GM11168 (cell line): ENCODE data around the gene EN2.

ENCODE experiments used
- in situ Hi-C: fragments of 300-500 bp; cut with MboI; formaldehyde crosslinking; loops from one replicate; pipeline ENCODE4 v1.12.0; 2022; ENCODE audit warnings: low sequenced_read_pairs; ENCODE audit not compliant: unreplicated experiment

EN2 gene

DNA sequence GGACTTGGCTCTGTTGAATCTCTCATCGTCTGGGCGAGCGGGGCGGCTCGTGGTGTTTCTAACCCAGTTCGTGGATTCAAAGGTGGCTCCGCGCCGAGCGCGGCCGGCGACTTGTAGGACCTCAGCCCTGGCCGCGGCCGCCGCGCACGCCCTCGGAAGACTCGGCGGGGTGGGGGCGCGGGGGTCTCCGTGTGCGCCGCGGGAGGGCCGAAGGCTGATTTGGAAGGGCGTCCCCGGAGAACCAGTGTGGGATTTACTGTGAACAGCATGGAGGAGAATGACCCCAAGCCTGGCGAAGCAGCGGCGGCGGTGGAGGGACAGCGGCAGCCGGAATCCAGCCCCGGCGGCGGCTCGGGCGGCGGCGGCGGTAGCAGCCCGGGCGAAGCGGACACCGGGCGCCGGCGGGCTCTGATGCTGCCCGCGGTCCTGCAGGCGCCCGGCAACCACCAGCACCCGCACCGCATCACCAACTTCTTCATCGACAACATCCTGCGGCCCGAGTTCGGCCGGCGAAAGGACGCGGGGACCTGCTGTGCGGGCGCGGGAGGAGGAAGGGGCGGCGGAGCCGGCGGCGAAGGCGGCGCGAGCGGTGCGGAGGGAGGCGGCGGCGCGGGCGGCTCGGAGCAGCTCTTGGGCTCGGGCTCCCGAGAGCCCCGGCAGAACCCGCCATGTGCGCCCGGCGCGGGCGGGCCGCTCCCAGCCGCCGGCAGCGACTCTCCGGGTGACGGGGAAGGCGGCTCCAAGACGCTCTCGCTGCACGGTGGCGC is at the start of gene EN2:
Gene EN2 (plus strand): TSS at position 19 of the 767 bp plus-strand sequence. CDS start 249 bp downstream, at position 268.
- in situ Hi-C loops, result no loop called here

DNA sequence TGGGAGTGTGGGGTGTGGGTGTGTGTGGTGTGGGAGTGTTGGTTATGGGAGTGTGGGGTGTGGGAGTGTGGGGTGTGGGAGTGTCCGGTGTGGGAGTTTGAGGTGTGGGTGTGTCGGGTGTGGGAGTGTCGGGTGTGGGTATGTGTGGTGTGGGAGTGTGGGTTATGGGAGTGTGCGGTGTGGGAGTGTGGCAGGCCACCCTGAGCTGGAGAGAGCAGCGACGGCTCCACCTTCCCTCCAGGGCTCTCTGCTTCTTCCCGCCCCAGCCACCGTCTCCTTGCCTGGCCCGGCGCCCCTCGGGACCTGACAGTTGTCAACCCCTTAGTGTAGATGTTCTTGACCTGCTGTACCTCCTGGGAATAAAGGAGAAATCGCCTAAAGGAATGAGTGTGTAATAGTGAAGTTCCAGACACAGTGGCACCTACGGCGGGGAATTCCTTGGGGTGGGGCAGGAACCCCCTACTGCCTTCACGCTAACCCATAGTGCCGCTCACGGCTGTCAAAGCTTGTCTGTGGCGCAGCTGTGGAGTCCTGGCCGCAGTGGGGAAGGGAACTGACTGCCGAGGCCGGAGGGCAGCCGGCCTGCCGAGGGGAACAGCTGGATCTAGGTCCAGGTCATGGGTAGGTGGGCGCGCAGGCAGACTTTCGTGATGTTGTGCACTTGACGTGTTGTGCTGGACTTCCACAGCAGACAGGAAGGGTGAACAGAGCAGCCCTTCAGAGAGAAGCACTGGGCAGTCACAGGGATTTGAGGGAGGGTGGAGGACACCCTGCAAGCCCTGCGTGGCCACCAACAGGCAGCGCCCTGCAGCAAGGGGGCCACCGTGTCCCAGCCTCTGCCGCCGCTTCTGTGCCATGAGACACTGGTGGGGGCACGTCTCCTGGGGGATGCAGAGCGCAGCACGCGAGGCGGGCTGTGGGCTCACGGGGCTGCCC is 49.0 kb upstream of the EN2 start:
- in situ Hi-C loops, result no loop called here

DNA sequence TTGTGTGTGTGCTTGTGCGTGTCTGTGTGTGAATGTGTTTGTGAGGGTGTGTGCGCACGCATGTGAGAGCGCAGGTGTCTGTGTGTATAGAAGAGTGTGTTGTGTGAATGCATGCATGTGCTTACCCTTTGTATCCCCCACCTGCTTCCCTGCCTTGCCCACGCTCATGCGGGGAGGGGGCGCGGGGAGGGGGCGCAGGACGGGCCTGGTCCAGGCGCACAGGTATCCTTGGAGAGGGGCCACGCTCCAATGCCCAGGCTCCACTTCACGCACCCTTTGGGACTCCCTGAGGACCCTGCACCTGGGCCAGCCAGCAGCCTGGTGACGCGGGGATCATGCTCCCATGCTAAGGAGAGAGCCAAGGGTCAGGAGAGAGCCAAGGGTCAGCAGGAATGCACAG is 47.9 kb upstream of the EN2 start:
- in situ Hi-C loops, result no loop called here

DNA sequence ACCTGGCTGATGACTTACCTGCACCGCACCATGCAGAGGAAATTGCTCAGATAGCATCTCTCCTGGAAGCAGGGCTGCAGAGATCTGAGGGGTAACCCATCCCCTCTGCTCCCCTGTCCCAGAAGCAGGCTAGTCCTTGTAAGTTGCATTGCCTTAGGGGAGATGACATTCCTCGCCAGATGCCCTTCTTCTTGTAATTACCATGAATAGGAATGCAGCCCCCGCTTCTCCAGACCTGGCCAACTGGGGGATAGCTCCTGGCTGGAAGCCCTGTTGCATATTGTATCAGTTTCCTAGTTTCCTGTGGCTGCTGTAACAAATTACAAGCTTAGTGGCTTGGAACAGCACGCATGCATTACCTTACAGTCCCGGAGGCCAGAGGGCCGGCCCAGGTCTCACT is 47.5 kb upstream of the EN2 start:
- in situ Hi-C loops, result no loop called here

DNA sequence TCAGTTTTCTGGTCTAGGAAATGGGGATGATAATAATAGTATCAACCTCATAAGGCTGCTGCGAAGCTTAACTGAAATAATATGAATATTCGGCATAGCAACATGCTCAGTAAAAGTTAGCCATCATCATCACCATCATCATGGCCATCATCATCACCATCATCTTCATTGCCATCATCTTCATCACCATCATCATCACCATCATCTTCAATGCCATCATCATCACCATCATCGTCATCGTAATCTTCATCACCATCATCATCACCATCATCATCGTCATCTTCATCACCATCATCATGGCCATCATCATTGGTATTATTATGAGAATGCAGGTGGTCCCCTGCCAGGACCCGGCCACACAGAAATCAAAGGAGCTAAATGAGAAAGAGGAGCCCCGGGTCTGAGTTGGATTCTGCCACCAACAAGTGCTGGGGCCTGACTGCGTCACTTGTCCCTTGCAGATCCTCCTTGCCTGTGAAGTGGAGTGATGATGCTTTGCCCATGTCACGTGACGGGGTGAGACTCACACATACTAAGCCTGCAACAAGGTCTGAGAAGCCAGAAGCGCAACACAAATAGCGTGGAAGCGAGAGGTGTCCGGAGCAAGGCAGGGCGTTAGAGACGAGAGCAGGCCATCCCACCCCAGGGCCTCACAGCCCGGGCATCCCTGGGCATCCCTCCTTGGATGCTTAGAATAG is 46.1 kb upstream of the EN2 start:
- in situ Hi-C loops, result no loop called here

DNA sequence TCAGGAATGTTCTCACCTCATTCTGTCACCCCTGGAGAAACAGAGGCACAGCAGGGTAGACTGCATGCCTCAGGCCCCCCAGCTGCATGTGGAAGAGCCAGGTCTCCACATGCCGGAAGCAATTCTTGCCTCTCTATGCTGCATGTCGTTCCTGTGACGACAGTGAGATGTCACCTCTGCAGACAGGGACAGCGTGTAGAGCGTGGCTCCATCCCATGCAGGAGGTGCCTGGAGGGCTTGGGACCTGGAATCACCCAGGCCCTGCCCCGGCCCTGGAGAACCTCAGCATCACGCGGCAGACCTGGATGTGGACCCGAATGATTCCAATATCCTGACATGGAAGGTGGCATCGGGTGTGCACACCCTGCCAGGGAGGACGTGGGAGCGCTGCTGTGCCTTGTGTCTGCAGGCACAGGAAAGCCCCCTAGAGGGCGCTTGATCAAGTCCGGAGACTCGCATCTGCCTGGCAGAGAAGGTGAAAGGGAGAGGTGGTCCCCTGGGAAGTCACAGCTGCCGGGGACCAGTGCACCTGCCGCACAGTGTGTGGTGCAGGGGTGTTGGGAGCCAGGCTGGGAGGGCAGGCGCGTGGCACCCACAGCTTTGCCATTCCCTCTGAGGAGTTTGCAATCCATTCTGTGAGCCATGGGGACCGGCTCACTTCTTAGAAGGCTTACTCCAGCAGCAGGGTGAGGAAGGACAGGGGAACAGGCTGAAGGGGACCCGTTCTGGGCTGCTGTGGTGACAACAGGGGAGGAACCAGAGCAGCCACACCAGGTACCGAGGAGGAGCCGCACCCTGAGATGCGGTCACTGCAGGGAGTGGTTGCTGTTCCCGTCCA is 45.3 kb upstream of the EN2 start:
- in situ Hi-C loops, result no loop called here

DNA sequence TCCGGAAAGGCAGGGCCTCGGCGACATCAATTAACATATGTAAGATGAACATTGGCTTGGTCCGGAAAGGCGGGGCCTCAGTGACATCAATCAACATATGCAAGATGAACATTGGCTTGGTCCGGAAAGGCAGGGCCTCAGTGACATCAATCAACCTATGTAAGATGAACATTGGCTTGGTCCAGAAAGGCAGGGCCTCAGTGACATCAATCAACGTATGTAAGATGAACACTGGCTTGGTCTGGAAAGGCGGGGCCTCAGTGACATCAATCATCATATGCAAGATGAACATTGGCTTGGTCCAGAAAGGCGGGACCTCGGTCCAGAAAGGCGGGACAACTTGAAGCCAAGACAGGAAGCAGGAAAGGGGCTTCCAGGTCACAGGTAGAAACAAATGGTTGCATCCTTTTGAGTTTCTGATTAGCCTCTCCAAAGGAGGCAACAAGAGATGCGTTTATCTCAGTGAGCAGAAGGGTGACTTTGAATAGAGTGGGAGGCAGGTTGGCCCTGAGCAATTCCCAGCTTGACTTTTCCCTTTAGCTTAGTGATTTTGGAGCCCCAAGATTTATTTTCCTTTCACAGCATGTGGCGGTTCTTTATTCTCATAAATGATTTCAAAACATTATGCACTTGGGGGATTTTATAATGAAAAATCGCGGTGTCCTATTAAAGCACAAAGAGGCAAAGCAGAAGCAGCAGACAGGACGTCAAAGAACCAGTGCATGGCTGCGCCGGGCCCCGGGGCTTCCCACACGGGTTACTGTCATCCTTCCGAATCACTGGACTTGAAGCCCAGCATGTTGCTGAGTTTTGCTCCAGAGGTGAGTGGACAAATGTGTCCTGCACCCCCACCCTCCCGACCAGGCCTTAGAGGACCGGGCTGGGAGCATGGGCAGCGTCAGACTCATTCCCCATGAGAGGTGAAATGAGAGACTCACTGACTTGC is 43.1 kb upstream of the EN2 start:
- in situ Hi-C loops, result no loop called here

DNA sequence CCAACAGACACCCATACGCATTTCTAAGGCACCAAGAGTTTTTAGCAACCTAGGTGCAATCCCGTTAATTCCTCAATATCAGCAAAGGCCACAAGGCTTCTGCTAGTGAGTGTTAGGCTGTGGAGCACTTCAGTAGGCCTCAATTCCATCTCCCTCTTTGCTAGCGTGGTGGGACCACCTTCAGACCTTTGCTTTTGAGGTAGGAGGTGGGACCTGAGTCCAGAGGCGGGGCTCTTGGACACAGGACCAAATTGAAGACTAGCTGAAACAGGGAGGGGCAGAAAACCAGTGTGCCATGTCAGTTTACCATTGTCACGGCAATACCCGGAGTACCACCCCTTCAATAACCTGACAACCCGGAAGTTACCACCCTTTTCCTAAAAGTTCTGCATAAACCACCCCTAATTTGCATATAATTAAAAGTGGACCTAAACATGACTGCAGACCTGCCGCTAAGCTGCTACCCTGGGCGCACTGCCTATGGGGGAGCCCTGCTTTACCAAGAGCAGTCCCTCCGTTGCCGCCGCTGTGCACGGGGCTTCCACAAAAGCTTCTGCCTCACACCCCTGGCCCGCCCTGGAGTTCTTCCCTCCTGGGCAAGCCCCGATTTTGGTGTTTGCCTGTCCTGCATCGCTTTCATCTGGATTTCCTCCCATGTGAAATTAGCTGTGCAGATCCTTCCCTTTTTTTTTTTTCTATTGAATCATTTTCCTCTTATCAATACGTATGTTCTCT is 41.1 kb upstream of the EN2 start:
- in situ Hi-C loops, result no loop called here

DNA sequence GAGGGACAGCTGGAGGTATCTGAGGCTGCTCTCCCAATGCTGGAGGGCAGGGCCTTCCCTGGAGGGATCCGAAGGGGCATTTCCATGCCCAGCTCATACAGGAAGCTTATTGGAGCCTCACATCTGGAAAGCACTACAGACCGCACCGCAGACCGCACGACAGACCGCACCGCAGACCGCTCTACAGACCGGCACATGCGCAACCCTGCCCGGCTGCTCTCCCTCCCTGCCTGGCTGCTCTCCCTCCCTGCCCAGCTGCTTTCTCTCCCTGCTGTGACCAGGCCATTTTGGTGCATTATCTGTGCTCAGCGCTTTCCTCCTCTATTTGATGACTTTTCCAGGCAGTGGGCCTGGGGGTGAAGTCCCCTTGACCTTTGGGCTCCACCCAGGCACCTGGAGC is 39.6 kb upstream of the EN2 start:
- in situ Hi-C loops, result no loop called here

DNA sequence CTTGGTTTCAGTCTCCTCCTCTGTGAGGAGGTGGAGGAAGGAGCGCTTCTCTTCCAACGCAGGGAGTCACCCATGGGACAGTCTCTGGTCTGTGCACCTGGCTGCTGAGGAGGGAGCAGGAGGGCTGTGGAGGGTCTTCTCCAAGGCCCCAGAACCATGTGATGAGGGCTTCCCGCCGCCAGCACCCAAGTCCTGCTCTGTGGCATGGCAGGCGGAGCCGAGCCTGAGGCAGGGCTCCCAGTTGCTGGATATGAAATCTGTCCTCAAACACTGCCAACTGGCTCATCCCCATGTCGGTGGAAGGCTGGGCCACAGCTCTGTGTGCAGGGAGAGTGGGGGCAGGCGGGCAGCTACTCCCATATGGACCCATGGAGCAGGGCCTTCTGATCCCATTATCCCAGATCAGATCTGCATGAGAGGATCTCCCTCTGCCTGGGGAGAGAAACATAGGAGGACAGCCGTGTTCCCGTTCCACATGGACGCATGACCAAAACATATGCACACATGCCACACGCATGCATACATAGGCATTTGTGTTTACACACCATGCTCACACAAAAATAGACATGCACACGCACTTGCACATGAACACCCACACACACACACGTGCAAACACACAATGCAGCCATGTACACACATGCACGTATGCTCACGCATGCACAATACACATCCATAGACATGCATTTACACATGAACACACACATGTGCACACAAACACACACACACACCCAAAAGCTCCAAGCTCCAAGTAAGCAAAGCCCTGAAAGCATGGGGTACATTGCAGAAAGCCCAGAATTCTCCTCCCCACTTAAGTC is 38.8 kb upstream of the EN2 start:
- in situ Hi-C loops, result no loop called here

DNA sequence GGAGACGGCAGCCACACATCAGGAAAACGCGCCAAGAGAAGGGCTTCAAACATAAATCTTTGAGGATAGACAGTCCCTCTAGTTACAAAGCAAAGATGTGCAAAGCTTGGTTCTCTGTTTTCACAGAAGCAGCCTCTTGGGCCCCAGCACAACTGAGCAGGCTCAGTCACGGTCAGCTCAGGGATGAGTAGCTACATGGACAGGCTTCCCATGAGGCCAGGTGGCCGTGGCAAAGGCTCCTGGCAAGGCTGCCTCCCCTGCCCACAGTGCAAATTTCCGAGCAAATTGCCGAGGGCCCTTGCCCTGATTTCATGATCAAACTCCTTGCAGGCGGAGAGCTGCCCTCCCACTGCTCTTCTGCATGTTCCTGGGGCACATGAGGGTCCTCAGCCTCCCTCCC is 37.8 kb upstream of the EN2 start:
- in situ Hi-C loops, result no loop called here

DNA sequence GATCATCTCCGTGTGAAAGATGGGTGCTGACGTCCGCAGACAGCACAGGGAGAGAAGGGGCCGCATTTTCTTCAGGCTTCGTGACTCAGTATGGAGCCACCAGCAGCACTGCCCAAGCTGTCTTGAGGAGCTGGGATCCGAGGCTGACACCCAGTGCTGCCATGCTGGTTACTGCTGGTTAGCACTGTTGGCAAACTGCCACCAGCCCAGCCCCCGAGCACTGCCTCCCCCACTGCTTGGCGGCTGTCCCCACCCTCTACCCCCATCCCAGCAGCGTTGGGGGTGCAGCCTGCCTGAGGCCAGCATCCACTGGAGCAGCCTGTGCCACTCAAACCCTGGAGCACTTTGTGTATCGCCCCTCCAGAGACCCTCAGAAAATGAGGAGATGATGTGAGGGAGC is 35.8 kb upstream of the EN2 start:
- in situ Hi-C loops, result no loop called here

DNA sequence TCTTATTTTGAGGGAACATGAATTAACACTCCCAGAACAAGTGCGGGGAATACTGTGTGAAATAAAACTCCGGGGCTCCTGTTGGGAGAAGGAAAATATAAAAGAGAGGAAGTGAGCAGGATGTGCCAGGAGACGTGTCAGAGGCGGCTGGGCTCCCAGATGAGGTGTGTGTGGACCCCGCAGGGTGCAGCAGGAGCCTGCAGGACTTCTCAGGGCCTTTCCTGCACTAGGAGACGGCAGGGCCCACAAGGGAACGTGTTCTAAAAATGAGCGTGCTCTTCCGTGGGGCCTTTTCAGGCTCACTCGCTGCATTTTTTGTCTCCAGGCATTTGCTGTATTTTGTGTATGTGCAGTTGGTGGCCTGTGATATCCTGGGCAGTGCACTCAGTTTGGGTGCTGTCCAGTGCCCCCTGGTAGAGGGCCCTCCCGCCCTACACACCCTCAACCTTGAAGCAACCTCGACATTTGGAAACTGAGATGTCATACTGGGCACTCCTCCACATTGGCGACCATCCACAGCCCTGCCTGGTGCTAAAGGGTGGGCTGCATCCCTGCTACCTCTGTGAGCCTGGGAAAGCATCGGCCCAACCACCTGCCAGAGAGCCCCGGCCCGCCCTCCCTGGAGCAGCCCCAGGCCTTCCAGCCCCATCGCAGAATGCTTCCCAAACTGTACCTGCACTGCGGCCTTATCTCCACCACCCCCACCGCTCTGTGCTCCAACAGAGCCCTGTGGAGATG is 35.2 kb upstream of the EN2 start:
- in situ Hi-C loops, result no loop called here

DNA sequence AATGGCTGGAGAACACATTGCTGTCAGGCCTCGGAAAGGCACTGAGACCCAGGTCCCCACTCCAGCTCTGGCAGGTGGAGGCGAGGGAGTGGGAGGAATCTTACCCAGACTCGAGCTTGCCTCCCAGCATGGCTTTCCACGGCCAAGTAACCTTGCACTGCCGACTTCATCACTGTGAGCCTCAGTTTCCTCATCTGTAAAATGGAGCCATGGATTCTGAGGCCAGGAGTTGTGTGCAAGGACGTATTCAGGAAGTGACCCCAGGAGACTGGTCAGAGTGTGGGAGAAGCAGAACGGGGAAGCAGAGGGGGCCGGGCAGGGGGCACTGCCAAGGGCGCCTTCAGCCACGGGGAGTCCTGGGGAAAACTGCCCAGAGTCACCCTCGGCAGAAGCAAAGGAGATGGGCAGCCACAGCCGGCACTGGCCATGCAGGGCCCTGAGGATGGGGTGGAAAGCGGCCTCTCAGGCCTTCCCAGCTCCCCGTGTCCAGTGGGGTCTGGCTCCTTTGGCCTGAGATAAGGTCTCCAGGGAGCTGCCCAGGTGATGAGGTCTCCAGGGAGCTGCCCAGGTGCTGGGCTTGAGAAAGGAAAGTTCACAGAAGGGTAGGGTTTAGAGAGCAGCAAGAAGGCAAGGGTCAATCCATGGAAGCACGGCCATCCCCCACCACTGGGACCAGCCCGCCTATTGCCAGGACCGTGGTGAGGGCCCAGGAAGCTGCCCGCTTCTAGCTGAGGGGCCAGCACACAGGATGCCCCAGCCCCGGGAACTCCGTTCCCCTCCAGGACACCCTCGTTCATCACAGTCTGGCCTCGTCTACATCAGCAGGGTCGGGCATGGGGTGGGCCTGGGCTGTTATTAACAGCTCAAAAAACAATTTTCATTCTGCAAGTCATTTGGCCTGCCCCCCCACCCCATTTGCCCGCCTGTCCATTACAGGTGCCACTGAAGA is 34.3 kb upstream of the EN2 start:
- in situ Hi-C loops, result no loop called here

DNA sequence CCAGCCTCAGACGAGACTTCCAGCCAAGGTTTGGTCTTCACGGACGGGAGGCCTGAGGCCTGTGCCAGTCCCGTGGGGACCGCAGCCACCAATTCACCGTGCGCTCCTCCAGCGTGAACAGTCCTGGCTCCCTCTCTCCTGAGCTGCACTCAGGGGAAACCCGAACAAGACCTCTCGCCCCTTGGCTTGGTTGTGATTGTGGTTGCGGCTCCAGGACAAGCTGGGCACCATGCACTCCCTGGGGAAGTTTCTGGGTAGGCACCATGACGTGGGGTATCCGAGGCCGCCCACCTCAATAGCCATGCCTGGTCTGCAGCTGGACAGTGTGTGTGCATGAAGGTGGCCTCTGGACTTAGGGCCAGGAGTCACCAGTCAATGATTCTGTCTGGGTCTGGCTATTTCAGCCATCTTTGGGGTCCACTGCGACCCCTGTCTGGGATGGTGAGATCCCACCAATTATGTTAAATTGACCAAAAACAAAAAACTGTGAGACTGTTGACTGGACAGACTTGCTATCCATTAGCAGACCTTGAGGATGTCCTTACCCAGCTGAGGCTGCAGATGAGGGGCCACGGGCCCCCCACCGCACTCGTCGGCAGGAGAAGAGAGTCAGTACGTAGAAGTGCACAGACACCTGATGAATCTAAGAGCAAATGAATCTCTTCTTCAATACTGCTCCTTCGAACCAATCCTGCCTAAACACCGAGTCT is 33.5 kb upstream of the EN2 start:
- in situ Hi-C loops, result no loop called here
